OCI-LY1 (cell line): Measurements from ENCODE around the gene ASXL2.

ENCODE experiments used
- EZH2 ChIP-seq: fragments of 200-600 bp; sonication (generic), shearing (Covaris generic); IDR thresholded peaks from 2 replicates; pipeline ENCODE4 v1.8.0; 2017; ENCODE audit warnings: borderline replicate concordance, mixed run types, mild to moderate bottlenecking, antibody characterized with exemption, low read length, moderate library complexity, mixed read lengths
- TF ChIP-seq, protein P1 (sequence below): fragments of 200-600 bp; sonication (generic), shearing (Covaris generic); IDR thresholded peaks from 2 replicates; pipeline ENCODE4 v1.5.1; 2017; ENCODE audit warnings: mild to moderate bottlenecking, antibody characterized with exemption, low read length, moderate library complexity, mixed read lengths

DNA sequence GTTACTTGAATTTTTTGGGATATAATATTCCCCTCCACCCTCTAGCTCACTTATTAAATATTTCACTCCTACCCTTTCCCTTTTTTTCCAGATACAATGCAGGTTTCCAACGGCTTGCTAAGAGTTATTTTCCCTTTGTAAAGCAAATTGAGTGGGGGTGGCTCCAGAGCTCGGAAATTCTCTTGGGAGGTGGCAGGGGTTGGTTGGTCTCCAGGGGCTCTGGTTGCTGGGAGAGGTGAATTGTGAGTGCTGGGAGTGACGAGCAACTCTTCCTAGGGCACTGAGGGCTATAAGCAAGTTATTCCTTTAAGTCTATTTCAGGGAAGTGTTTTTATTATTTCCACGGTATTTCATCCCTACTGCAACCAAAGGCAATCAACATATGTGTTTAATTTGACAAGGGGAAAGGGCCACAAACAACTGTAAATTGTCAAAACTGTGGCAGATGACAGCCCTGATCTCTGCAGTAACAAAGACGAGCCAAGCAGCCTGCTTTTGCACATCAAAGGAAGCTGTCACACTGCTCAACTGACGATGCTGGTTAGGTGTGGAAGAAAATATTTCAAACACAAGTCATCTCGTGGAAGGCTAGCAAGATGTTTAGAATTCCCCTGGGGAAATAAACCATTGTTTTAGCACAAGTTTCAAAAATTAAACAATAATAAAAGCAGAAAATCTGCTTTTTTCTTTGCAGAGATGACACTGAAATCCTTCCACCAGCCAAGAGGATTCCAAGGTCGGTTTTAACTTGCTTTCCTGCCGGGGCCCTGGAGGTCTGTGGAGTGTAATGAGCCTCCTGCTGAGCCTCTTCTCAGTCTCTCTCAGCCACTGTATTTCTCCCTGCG lies 34.8 kb upstream of the ASXL2 start:
- TF ChIP-seq, protein P1, sequence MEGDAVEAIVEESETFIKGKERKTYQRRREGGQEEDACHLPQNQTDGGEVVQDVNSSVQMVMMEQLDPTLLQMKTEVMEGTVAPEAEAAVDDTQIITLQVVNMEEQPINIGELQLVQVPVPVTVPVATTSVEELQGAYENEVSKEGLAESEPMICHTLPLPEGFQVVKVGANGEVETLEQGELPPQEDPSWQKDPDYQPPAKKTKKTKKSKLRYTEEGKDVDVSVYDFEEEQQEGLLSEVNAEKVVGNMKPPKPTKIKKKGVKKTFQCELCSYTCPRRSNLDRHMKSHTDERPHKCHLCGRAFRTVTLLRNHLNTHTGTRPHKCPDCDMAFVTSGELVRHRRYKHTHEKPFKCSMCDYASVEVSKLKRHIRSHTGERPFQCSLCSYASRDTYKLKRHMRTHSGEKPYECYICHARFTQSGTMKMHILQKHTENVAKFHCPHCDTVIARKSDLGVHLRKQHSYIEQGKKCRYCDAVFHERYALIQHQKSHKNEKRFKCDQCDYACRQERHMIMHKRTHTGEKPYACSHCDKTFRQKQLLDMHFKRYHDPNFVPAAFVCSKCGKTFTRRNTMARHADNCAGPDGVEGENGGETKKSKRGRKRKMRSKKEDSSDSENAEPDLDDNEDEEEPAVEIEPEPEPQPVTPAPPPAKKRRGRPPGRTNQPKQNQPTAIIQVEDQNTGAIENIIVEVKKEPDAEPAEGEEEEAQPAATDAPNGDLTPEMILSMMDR: no peak
- TF ChIP-seq EZH2: no peak
